HG02840 (cell line): Measurements from ENCODE around the gene RNF123.

ENCODE experiments used
- ATAC-seq: cut with Tn5 transposase; IDR thresholded peaks from one replicate; pipeline ENCODE4 v1.9.1; 2021; ENCODE audit warnings: mild to moderate bottlenecking, moderate library complexity, moderate number of reproducible peaks; ENCODE audit not compliant: unreplicated experiment, low FRiP score

The RNF123 gene

GRCh38 chr3:49657208-49657915 lies 32.0 kb upstream of the RNF123 start:
- ATAC-seq = no peak

DNA sequence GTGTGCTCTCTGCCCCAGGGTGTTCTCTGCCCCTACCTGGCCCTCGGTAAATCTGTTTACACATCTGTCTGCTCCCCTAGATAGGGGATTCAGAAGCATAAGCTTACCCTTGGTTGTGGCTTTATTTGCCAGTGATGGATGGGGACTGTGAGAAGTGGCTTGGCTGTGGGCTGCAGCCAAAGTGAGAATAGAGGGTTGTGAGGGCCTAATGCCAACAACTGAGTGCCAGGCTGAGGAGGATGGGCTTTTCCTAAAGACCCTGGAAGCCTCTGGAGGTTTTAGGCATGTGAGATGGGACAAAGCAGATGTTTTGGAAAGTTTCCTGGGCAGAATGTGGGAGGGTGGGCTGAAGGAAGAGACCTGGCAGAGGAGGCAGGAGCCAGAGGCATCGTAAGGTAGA lies 30.6 kb upstream of the RNF123 start:
- no peak for ATAC-seq

DNA sequence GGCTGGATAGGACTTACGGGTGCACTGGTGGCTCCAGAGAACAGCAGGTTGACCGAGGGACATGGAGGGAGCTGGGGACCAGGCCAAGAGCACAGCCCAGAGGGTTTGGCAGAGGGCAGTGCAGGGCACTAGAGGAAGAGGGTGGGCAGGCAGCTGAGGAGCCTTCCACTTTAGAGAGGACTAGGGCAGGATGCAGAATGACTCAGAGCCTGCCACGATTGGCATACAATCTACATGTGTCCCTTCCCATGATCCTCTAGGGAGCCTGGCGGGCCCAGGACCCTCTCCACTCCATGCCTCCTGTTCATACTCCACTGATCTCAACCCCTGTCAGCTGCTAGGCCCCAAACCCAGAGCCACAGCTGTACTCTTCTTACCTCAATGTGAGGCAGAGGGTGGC lies 29.6 kb upstream of the RNF123 start:
- no peak for ATAC-seq

GRCh38 chr3:49661281-49661680 lies 28.1 kb upstream of the RNF123 start:
- ATAC-seq = no peak

GRCh38 chr3:49662021-49662420 lies 27.3 kb upstream of the RNF123 start:
- ATAC-seq = no peak

DNA sequence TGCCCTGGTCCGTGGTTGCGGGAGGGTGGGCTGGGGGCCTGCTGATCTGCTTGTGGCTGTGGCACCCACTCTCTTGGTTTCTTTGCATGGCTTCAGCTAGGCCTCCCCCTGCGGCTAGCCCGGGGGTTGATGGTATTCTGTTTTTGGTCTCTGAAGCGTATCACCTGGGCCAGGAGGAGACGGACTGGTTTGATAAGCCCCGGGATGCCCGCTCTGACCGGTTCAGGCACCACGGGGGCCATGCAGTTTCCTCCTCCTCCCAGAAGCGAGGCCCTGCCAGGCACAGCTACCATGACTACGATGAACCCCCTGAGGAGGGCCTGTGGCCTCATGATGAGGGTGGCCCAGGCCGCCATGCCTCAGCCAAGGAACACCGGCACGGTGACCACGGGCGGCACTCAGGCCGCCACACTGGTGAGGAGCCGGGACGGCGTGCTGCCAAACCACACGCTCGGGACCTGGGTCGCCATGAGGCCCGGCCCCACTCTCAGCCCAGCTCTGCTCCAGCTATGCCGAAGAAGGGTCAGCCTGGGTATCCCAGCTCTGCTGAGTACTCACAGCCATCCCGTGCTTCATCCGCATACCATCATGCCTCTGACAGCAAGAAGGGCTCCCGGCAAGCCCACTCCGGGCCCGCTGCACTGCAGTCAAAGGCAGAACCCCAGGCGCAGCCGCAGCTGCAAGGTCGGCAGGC lies 26.5 kb upstream of the RNF123 start:
- no peak for ATAC-seq

GRCh38 chr3:49663831-49664230 lies 25.5 kb upstream of the RNF123 start:
- no peak for ATAC-seq

DNA sequence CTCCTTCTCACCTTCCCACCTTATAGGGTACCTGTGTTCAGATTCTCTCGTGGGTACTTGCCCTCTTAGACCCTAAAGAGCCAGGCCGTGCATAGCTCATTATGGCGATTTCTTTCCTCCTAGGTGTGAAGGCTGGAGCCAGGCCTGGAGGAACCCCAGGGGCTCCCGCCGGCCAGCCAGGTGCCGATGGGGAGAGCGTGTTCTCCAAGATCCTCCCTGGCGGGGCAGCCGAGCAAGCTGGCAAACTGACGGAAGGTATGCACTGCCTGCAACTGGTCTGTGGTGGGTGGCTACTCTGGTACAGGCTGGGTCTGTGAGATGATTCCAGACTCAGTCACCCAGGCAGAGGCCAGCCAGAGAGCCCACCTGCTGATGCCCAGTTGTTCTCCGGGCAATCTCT lies 25.1 kb upstream of the RNF123 start:
- ATAC-seq = no peak

DNA sequence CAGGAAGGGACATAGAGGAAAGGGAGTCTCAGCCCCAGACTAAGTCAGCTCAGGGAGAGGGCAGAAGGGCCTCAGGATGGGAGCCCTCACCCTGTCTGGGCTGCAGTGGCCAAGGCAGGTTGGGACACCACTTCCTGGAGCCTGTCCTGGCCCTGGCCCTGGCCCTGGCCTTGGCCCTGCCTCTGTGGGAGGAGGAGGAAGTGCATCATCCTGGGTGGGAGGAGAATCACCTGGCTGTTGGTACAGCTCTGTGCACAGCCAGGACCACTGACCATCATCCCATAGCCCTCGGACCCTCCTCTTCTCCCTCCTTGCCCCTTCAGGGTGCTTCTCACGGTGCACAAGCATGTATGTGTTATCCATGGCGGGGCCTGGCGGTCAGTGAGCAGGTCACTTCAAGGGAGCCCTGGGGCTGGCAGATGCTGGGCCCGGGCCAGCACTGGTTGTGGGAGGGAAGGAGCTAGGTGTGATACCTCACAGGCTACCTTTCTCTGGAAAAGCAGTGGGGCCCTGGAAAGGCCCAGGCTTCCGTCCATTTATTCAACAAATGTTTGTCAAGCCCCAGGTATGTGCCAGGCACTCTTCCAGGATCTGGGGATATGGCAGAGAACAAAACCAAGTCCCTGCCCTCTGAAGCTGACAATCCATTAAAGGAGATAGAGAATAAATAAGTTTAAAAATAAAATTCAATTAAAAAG lies 23.4 kb upstream of the RNF123 start:
- ATAC-seq = no peak

DNA sequence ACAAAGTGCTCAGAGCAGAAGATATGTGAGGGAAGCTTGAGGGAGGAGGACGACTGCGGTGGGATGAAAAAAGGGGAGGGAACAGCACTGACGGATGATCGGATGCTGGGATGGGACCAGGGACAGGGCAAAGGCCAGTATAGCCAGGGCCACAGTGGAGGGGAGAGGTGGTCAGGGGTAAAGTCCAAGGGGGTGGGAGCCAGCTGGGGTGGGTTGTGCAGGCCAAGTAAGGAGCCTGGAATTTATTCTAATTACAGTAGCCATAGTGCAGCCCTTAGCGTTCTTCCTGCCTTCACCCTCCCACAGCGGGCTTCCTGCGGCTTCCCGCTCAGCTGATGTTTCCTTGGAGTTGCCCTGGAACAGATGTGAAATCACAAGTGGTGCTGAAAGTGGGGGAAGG lies 22.8 kb upstream of the RNF123 start:
- no peak for ATAC-seq

GRCh38 chr3:49667701-49668413 lies 21.5 kb upstream of the RNF123 start:
- no peak for ATAC-seq

DNA sequence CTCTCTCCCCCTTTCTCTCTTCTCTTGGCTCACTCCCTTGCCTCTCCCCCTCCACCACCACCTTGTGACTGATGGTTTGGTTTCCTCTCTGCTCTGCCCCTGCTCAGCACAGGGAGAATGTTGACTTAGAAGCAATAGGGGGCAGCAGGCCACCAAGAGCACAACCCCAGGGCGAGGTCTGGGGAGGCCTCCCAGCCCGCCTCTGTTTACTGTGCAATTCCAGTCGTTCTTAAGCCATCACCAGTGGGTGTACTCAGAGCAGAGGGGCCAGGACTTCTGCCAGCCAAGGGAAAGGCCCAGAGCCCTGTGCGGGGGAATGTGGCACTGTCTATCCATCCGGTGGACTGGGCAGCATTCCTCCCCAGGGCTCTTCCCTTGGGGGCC lies 21.0 kb upstream of the RNF123 start:
- no peak for ATAC-seq

- no peak for ATAC-seq
Observed at GRCh38 chr3:49668861-49669260, 20.5 kb upstream of the RNF123 start.

- no peak for ATAC-seq
Observed at GRCh38 chr3:49669352-49669751, 20.0 kb upstream of the RNF123 start.

- no peak for ATAC-seq
Observed at GRCh38 chr3:49670940-49671290, 18.4 kb upstream of the RNF123 start.

- ATAC-seq = no peak
Observed at GRCh38 chr3:49671291-49672288, 17.8 kb upstream of the RNF123 start.

DNA sequence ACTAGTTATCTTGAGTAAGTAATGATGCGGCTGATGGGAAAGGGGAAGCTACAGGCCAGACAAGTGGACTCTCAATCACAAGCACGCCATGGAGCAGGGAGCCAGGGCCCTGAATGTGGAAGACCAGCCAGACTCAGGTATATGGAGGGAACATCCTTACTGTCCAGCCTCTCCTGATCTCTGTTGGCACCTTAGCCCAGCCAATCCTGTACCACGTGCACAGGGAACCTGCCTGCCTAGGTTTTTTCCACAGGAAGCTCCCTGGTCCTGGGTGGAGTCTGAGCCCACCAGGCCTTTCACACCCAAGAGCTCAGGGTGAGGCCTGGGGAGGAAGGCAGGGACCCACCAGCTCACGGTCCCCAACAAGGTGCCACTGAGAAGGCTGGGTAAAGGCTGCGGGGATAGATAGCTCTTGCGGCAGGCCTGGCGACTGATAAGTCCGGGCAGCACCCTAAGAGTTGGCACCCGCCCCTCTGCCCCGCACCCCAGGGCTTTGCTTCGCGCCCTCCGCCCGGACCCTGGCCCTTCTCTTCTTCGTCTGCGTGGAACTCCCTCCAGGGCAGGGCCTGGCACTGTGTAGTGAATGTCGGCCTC lies 16.1 kb upstream of the RNF123 start:
- peak; percentile 0 for ATAC-seq

DNA sequence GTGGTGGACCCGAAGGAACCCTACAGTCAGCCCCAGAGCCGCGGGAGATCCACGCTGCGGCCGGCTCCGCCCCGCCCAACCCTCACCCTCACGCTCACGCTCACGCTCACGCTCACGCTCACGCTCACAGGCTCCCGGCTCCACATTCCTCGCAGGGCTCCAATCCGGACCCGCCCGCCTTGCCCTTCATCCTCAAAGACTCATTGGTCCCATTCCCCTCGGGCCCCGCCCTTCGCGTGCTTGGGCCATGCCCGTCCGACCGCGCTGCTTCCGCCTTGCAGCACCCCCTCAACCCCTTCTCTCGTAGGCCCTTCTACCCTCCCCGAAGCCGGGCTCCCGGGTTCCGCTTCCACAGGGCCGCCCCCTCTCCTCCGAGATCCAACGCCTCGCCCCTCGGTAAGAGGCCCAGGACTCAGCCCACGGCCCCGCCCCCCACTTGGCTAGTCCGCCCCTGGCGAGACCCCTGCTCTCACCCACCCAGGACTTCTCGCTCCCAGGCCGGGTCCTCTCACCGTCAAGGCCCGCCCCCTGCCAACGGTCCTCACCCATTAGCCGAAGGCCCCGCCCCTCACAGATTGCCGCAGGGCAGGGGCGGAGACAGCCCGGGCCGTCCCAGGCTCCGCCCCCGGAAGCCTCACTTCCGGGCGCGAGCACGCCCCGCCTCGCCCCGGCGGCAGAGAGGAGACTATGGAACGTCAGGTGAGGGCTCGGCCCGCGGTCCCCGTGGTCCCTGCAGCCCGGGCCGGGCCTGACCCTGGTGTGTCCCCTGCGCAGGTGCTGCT lies 15.5 kb upstream of the RNF123 start, which contains the start of gene APEH:
TSS of gene APEH (plus strand) at position 637 of the 782 bp plus-strand sequence. CDS start at position 688, 51 bp downstream.
- ATAC-seq = peak; percentile 77
